ENCODE measurements around the gene RND2. TPM values are rescaled to one million over a fixed set of nuclear protein-coding genes. Genes with fewer than 3 reads are reported as not detected.
"Not testable (repeated sequence)": the region's sequence is repeated elsewhere in the genome, so short reads cannot be mapped to it uniquely, and the experiment has no call there.

RND2 gene, protein sequence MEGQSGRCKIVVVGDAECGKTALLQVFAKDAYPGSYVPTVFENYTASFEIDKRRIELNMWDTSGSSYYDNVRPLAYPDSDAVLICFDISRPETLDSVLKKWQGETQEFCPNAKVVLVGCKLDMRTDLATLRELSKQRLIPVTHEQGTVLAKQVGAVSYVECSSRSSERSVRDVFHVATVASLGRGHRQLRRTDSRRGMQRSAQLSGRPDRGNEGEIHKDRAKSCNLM
- total RNA-seq (2014; rRNA removed; shearing (Covaris generic); ENCODE audit: low replicate concordance) = 1.2 TPM in 1 of 2 replicates, not detected in the other

DNA sequence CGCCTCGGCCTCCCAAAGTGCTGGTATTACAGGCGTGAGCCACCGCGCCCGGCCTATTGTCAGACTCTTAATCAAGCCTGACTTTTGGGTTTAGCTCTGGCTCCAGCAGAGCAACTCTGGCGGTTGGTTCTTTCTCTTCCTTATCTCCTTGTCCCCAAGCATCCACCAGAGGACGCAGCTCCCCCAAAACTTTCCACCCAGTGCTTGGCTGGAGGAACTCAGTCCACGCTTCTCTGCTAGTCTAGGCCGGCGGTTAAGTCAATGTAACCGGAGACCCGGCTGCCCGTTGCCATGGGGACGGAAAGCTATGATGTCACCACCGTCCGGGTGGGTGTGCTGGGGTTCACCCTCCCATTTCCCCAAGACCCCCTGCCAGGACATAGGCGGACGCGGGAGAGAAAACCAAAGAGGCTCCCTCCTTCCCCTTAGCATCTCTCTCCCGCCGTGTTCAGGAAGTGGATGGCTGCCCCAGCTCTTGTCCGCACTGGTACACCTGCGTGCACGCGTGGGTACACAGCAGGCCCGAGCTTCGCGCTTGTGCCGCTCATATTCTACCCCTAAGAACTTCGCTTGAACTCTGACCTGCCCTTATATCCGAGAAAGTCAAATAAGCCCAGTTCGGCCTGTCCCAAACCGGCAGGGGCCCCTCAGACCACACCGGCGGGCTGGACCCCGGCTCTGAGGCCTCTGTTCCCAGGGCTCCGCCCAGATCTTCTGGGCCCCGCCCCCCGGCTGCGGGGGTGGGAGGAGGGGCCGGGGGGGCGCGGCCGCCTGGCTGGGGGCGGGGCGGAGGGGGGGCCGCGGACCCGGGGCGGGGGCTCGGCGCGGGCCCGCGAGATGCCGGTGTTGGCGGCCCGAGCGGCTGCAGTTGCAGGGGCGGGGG is at the start of gene RND2:
TSS of gene RND2 (plus strand) at position 825 of the 883 bp plus-strand sequence. CDS start 117 bp downstream, outside the sequence.
- DNase-seq (ENCODE audit: low read depth) = peak; percentile 97

DNA sequence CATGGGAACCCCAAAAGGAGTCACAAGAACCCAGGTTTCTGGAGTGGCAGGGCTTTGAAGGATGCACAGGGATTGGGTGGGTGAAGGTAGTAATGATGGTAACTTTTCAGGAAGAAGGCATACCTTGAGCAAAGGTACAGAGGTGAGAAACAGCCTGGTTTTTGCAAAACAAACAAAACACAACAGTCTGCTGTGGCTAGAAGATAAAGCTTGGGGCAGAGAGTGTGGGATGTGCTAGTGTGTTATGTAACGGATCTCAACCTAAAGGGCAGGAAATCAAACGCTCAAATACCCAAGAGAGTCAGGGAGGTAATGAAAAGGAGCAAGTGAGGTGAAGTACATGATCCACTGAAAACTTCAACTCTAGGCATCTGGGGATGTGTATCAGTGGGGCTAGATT is 49.8 kb upstream of the RND2 start:
- DNase-seq (ENCODE audit: low read depth) = no peak
- in situ Hi-C loops (cut with HindIII; ENCODE audit: low pct_unique_long_range_greater_than_20kb, low sequenced_read_pairs) = no loop called here

More for the DNA sequence above, at the start of gene RND2:
- in situ Hi-C loops (cut with HindIII; ENCODE audit: low pct_unique_long_range_greater_than_20kb, low sequenced_read_pairs) = no loop called here

DNA sequence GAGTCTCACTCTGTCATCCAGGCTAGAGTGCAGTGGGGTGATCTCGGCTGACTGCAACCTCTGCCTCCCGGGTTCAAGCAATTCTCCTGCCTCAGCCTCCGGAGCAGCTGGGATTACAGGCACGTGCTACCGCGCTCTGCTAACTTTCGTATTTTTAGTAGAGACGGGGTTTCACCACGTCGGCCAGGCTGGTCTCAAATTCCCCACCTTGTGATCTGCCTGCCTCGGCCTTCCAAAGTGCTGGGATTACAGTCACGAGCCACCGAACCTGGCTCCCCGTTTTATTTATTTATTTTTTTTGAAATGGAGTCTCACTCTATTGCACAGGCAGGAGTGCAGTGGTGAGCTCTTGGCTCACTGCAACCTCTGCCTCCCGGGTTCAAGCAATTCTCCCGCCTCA is 49.3 kb upstream of the RND2 start:
- in situ Hi-C loops (cut with HindIII; ENCODE audit: low pct_unique_long_range_greater_than_20kb, low sequenced_read_pairs) = not testable (repeated sequence)

DNA sequence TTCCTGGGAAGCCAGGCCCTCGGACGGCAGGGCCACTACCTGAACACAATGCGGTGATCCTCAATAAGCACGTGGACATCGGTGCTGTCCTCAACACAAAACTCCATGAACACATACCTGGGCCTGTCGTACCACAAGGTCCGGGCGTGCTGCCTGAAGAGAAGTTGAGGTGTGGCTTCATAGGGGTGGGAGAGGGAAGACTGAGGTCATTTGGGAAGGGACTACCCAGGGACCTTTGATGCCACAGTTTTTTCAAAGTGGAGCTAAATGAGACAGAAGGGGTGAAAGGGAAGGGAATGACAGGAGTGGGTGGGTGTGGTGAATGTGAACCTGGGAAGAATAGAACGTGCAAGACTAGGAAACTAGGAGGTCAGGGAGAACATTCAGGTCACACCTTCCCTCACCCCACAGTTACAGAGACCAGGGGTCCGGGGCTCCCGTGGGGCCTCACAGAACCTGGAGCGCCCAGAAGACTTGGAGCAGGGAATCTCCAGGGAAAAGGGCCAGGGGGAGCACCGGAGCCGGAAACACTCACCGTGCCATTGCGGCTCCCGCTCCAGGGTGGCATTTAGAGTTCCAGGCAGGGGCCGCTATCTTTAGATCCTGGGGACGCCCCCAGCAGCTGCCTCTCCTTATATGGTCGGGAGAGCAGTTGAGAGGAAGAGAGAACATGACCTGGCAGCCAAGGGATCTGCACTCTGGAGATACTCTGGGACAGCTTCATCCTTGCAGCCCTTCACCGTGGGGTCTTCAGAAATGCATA is 45.3 kb upstream of the RND2 start, which contains the start of gene PTGES3L:
TSS of gene PTGES3L (minus strand) at position 570 of the 763 bp plus-strand sequence. CDS start at position 543, 27 bp downstream.
- no peak for DNase-seq (ENCODE audit: low read depth)
- in situ Hi-C loops (cut with HindIII; ENCODE audit: low pct_unique_long_range_greater_than_20kb, low sequenced_read_pairs) = no loop called here

More for the DNA sequence above, 49.3 kb upstream of the RND2 start:
- not testable (repeated sequence) for DNase-seq (ENCODE audit: low read depth)

DNA sequence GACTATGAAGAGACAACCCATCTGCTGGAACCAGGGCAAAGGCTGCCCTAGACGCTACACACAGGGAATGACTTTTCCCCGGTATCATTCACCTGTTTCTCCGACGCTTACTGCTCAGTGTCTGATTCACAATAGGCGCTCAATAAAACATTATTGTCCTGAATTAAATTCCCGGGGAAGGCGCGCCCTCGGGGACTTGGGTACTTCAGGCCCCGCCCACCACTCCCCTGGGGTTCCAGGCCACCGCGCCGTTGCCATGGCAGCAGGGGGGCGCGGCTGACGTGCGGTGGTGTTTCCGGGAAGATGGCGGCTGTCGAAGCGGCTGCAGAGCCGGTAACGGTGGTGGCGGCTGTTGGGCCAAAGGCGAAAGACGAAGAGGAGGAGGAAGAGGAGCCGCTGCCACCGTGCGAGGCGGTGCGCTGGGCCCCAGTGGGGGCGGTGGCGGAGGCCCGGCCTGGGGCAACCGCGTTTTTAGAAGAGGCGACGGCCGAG is 44.7 kb upstream of the RND2 start, which contains the start of gene RUNDC1:
TSS of gene RUNDC1 (plus strand) at position 292 of the 492 bp plus-strand sequence. CDS start at position 304, 12 bp downstream.
- peak; percentile 86 for DNase-seq (ENCODE audit: low read depth)
- in situ Hi-C loops (cut with HindIII; ENCODE audit: low pct_unique_long_range_greater_than_20kb, low sequenced_read_pairs) = no loop called here

DNA sequence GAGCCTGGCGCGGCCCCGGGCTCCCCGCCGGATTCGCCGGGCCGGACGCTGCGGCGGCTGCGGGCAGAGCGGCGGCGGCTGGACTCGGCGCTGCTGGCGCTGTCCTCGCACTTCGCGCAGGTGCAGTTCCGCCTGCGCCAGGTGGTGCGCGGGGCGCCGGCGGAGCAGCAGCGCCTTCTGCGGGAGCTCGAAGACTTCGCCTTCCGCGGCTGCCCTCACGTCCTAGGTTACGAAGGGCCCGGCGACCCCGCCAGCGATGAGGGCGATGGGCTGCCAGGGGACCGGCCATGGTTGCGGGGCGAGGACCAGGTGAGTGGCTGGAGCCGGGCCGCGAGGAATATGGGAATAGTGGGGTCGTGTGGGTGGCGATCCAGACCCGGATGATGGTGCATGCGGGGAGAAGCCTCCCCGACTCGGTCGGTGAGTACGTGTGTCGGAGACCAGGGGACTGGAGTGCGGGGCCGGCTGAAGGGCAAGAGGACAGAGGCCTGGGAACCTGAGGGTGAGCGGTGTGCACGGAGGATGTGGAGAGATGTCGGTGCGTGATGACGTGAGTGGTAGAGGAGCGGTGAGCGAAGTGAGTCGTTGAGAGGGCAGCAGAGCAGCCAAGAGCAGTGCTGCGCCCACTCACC is 44.1 kb upstream of the RND2 start:
- in situ Hi-C loops (cut with HindIII; ENCODE audit: low pct_unique_long_range_greater_than_20kb, low sequenced_read_pairs) = no loop called here
- peak; percentile 49 for DNase-seq (ENCODE audit: low read depth)

DNA sequence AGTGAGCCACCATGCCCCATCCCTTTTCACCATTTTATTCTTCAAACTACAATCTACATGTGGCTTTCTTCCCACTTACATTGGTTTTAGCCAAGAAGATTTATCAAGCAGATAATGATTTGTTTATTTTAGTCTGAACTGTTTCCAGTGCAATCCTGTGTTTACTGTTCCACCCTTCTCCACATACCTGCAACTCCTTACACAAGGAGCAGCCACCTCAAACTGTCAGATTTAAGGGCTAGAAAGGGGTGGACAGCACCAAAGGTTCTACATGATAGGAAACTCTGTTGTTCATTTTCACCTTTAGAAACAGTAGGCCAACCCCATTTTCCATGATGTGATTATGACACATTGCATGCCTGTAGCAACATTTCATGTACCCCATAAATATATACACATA is 42.8 kb upstream of the RND2 start:
- DNase-seq (ENCODE audit: low read depth) = no peak
- in situ Hi-C loops (cut with HindIII; ENCODE audit: low pct_unique_long_range_greater_than_20kb, low sequenced_read_pairs) = no loop called here

DNA sequence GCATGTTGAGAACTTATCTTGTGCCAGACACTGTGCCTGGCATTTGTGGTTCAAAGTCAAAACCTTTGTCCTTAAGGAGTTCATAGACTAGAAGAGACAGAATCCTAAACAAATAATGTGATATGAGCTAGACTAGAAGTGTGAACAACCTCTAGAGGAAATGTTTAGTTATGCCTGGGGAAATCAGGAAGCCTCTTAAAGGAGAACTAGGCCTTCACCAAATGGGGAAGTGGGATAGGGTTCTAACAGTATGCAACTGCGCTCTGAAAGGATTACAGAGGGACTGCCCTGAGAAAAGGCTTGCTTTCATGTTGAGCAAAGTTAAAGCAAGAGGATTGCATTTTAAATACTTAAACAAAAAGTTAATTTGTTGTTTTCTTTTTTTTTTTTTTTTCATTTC is 39.8 kb upstream of the RND2 start:
- DNase-seq (ENCODE audit: low read depth) = no peak
- in situ Hi-C loops (cut with HindIII; ENCODE audit: low pct_unique_long_range_greater_than_20kb, low sequenced_read_pairs) = no loop called here

DNA sequence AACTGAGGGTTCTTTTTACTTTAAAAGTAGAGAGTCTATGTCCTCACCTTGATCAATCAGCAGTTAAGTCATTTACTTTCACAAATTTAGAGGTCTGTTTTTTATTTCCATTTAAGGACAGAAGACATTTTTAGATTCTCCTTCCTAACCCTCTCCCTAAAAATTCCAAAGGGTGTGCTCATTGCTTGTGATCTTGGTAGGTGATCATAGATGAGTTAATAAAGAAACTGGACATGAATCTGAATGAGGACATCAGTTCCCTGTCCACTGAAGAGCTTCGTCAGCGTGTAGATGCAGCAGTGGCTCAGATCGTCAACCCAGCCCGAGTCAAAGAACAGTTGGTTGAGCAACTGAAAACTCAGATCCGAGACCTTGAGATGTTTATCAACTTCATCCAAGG is 35.9 kb upstream of the RND2 start:
- DNase-seq (ENCODE audit: low read depth) = no peak
- in situ Hi-C loops (cut with HindIII; ENCODE audit: low pct_unique_long_range_greater_than_20kb, low sequenced_read_pairs) = no loop called here

DNA sequence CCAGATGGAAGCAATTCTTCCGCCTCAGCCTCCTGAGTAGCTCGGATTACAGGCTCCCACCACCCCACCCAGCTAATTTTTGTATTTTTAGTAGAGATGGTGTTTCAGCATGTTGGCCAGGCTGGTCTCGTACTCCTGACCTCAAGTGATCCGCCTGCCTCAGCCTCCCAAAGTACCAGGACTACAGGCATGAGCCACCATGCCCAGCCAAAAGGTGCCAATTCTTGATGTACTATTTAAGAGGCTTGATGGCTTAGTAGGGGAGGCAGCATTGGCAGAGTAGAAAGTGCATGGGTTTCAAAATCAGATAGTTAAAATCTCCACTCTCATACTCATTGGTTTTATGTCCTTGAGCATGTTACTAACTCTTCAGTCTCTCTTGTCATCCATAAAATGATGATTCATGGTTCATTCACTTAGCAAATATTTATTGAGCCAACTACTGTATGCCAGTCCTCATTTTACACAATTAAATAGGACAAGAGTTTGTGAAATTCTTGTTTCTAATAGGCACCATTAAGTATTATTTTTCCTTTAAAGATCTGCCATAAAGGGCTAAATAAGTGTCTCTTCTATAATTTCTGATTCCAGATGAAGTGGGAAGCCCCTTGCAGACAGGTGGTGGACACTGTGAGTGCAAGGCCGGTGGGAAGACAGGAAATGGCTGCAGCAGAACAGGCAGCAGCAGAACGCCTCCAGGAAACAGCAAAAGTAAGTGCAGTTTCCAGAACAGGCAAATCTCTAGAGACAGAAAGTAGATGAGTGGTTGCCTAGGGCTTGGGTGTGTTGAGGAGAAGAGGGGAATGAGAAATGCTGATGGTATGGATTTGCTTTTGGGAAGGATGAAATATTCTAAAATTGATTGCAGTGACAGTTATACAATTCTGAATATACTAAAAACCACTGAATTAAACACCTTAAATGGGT is 35.0 kb upstream of the RND2 start:
- in situ Hi-C loops (cut with HindIII; ENCODE audit: low pct_unique_long_range_greater_than_20kb, low sequenced_read_pairs) = no loop called here
- DNase-seq (ENCODE audit: low read depth) = no peak

DNA sequence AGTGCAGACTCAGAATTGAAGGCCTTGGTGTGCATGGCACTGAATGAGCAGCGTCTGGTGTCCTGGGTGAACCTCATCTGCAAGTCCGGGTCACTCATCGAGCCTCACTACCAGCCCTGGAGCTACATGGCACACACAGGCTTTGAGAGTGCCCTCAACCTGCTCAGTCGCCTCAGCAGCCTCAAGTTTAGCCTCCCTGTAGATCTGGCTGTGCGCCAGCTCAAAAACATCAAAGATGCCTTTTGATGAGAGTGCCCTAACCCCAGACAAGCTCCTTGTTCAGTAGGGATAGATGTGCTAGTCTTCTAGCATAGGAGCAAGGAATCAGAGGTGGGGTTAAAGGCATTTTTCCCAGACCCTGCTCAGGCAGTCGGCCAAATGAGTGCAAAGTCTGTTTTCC is 33.6 kb upstream of the RND2 start:
- no peak for DNase-seq (ENCODE audit: low read depth)
- in situ Hi-C loops (cut with HindIII; ENCODE audit: low pct_unique_long_range_greater_than_20kb, low sequenced_read_pairs) = no loop called here

DNA sequence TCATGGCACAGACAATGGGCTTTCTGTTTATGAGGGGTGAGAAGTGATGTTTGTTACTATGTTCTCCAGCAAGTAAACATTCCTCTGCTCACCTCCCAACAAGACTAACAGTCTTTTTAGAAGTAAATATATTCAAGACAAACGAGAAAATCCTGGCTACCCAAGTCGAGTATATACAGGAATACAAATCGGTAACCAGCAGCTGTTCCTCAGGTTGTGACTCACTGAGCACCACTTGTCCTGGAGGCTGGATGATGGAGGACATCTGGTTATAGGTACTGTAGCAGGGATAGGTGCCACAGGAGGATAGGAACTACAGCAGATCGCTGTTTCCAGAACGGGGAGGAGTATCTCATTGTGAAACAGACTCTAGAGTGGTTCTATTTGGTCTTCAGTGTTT is 32.2 kb upstream of the RND2 start:
- no peak for DNase-seq (ENCODE audit: low read depth)
- in situ Hi-C loops (cut with HindIII; ENCODE audit: low pct_unique_long_range_greater_than_20kb, low sequenced_read_pairs) = no loop called here

DNA sequence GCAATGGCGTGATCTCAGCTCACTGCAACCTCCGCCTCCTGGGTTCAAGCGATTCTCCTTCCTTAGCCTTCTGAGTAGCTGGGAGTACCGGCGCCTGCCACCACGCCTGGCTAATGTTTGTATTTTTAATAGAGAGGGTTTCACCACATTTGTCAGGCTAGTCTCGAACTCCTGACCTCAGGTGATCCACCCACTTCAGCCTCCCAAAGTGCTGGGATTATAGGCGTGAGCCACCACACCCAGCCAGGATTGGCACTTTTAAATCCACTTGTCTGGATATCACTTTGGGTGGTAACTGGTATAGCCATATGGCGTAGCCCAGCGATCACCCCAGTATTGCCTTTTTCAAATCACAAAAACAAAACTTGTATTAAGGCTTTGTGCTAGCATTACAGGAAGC is 31.1 kb upstream of the RND2 start:
- in situ Hi-C loops (cut with HindIII; ENCODE audit: low pct_unique_long_range_greater_than_20kb, low sequenced_read_pairs); DNase-seq (ENCODE audit: low read depth): not testable (repeated sequence)

DNA sequence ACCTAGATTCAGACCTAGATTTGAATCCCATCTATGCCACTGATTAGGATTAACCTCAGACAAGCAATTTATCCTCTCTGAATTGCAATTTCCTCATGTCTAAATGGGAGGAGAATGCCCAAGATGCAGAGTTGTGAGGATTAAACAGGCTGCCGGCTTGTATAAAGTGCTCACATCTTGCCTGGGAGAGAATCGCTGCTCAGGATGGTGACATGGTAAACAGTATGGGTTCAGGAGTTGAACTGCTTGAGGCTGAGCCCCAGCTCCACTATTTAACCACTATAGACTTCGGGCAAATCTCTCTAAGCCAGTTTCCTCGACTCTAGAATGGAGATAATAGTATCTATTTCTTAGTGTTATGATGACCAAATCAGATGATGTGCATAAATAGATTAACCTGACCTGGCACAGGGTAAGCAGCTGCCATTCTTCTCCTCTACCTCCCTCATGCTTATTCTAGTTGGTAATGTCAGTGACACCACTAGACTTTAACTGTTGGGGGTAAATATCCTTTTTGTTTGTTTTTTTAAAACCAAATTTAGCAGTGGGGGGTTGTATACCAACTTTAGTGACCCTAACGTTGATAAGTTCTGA is 27.5 kb upstream of the RND2 start:
- in situ Hi-C loops (cut with HindIII; ENCODE audit: low pct_unique_long_range_greater_than_20kb, low sequenced_read_pairs) = no loop called here
- DNase-seq (ENCODE audit: low read depth) = no peak

DNA sequence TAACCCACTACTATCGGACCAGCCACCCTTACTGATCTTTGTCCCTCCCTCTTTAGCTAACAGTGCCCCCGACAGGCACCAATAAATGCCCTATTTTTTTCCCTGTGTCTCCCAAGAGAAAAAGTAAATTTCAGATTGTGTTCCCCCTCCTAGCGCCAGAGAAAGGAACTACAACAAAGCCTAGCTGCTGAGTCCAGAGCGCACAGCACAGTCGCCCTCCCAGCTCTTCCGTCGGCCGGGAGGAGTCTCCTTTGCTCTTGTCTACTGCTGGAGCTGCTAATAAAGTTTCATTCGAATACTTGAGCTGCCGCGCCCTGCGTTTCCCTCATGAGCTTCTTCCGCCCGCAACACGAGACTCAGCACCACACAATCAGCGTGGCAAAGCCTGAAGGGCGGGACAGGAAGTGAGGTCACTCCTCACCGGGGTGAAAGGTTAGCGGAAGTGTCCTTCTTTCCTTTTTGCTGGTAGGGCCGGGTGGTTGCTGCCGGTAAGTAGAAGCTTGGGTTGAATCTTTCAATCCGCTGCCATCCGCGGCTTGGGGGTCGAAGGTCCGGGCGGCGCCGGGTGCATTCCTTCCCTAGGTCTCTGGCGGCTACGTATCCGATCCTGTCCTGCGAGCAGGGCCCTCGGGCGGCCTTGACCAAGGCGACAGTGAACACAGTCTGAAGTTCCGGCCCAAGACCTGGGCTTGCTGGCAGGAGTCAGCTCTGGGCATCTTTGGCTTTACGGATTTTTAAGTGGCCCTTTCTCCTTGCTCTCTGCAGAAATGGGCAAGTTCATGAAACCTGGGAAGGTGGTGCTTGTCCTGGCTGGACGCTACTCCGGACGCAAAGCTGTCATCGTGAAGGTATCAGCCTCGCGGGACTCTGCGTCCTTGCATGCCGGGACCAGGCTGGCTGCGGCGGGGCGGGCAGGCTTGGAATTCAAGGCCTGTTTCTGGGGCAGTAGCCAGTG is 26.8 kb upstream of the RND2 start, which contains the start of gene RPL27:
TSS of gene RPL27 (plus strand) at position 436 of the 955 bp plus-strand sequence. CDS start at position 768, 332 bp downstream.
- peak; percentile 100 for DNase-seq (ENCODE audit: low read depth)
- in situ Hi-C loops (cut with HindIII; ENCODE audit: low pct_unique_long_range_greater_than_20kb, low sequenced_read_pairs) = no loop called here

Measured in Caki2 (cell line).